HUES6 (cell line): ENCODE measurements around the gene HSDL1.

Experiments used
- H3K27ac ChIP-seq: 2 replicates; pipeline ENCODE4 v1.7.0; 2013; ENCODE audit warnings: low read depth, mild to moderate bottlenecking, low read length, inconsistent platforms
- H3K27me3 ChIP-seq: 2 replicates; pipeline ENCODE4 v1.6.1; 2013; ENCODE audit warnings: low read length; ENCODE audit not compliant: control insufficient read depth, insufficient read depth
- H3K36me3 ChIP-seq: 2 replicates; pipeline ENCODE4 v1.6.1; 2013; ENCODE audit warnings: low read length; ENCODE audit not compliant: control insufficient read depth, insufficient read depth
- H3K4me1 ChIP-seq: 2 replicates; pipeline ENCODE4 v1.6.1; 2013; ENCODE audit warnings: low read length; ENCODE audit not compliant: control insufficient read depth, insufficient read depth
- H3K4me3 ChIP-seq: 2 replicates; pipeline ENCODE4 v1.5.1; 2013; ENCODE audit warnings: low read depth, low read length
- H3K9ac ChIP-seq: one replicate; pipeline ENCODE4 v1.6.1; 2013; ENCODE audit warnings: mild to moderate bottlenecking, low read length
- H3K9me3 ChIP-seq: 2 replicates; pipeline ENCODE4 v1.6.1; 2013; ENCODE audit warnings: low read depth, low read length; ENCODE audit not compliant: control insufficient read depth, insufficient read depth

HSDL1 gene

DNA sequence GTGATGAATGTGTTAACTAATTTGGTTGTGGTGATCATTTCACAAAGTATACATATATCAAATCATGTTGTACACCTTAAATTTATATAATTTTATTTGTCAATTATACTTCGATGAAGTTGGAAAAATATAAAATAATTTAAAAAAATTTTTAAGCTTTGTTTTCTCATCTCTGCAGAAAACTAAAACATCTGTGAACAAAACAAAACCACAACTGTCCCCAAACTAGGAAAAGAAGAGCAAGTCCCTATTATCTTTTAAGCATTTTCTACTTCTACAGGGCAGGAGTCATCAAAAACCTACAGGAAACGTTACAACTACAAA lies 6.5 kb downstream of the HSDL1 start:
- no peaks in the 10 kb centered on the region for H3K9me3 ChIP-seq
- no peaks in the 10 kb centered on the region for H3K27me3 ChIP-seq
- peaks cover 39% of the 10 kb centered on the region for H3K4me1 ChIP-seq
- H3K27ac ChIP-seq, result no peak overlapping the region; the same call in 1 of the 2 replicates
- H3K36me3 ChIP-seq, result no peaks in the 10 kb centered on the region
- no peak overlapping the region for H3K9ac ChIP-seq
- H3K4me3 ChIP-seq, result no peak overlapping the region; the same call in 1 of the 2 replicates

DNA sequence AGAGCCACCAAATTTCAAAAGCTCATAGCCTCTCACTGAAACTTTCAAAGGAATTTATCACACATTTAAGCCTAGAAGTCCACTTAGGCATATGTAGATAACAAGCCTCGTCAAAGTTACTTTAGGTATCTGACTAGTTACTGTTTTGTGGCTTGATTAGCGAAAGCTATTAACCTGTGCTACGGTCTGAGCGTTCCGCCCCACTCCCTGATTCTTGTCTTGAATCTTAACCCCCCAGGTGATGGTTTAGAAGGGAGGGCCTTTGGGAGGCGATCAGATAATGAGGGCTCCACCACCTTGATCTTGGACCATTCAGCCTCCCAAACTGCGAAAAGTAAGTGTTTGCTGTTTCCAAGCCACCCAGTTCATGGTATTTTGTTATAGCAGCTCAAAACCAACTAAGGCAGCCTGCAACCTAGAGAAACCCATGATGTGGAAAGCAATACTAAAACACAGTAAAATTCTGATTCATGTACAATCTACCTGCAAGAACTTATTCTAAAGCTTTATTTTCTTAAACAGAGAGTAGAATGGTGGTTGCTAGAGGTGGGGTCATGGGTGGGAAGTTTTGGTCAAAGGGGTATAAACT lies 7.1 kb downstream of the HSDL1 start:
- Histone ChIP-seq H3K9me3 (no peaks in the 10 kb centered on the region), H3K27ac (no peak overlapping the region), H3K4me1 (peaks cover 39% of the 10 kb centered on the region), H3K27me3 (no peaks in the 10 kb centered on the region), H3K4me3 (no peak overlapping the region), H3K9ac (no peak overlapping the region), H3K36me3 (no peaks in the 10 kb centered on the region)

DNA sequence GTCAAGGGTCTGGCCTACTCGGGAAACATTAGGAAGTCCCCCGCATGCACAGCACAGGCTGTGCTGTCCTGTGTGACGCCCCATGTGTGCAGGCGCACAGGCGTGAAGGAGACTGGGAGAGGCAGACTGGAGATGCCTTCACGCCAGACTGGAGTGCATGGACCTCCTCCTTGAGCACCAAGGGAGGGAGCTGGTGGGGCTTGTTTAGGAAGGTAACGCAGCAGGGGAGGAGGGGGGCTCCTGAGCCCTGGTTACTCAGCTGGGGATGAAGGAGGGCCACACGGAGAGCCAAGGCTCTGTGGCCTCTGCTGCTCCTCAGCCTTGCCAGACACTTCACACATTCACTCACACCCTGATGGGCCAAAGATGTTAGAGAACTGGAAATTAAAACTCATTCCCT lies 7.7 kb downstream of the HSDL1 start:
- Histone ChIP-seq H3K27me3 (no peaks in the 10 kb centered on the region), H3K4me1 (peaks cover 39% of the 10 kb centered on the region), H3K36me3 (no peaks in the 10 kb centered on the region), H3K9ac (no peak overlapping the region), H3K27ac (no peak overlapping the region), H3K4me3 (no peak overlapping the region), H3K9me3 (no peaks in the 10 kb centered on the region)

DNA sequence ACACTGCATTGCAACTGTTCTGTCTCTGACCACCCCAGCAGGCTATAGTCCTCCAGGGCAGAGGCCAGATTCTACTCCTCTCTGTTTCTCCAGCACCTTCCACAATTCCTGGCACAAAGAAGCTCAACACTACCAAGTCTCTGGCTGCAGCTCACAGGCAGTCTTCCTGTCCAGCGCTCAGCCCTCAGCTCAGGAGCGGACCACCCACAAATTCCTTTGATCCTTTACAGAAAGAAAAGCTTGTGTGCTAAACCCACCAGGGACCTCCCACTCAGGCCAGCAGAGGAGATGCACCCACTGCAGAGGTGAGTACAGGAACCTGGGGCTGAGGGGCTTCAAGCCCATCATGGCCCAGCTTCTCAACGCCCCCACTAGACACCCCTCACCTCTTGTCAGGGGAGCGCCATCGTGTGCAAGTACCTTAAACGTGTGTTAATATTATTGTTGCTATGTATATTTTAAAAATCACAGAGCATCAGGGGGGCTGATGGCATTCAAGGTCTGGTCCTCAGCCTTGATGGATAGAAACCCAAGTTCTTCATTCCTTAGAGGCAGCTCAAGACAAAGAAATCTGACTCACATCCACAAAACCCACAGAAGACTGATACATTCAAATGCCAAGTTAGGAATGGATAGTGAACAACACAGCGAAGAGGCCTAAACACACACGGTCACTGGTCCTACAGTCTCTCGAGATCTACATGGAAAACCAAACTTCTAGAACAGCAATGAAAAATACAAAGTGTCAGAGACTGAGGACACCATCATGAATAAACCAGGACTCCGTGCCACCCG lies 8.4 kb downstream of the HSDL1 start:
- H3K9me3 ChIP-seq, result no peaks in the 10 kb centered on the region
- H3K4me3 ChIP-seq, result no peak overlapping the region
- no peaks in the 10 kb centered on the region for H3K27me3 ChIP-seq
- peaks cover 38% of the 10 kb centered on the region for H3K4me1 ChIP-seq
- no peak overlapping the region for H3K9ac ChIP-seq
- H3K36me3 ChIP-seq, result no peaks in the 10 kb centered on the region
- no peak overlapping the region for H3K27ac ChIP-seq

DNA sequence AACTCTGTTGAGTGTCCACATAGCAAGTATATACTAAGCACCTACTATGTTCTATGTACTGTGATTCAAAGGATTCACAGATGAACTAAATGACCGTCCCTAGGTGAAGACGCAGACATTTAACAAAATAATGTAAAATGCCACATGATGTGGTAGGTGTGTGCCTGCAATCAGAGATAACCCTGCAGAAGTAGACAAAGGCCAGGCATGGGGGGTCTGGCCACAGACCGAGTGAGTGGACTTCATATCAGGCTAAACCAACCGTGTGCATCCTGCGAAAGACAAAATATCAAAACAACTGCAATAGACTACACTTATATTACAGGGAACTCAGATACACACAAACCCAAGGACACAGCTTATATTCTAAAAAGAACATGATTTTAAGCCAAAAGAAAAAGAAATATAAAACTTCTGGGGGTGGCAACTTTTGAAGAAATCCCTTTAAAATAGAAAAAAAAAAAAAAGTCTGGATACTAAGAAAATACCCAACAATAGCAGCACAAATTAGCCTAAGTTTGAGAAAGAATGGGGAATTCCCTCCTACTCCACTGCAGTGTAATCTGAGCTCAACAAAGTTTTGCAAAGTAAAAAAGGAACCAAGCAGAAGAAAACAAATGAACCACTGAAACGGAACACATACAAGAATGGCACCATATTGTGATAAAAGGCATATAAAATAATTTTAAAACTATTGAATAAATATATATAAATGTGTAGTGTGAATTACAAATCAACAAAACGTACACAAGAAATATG lies 12.3 kb downstream of the HSDL1 start:
- Histone ChIP-seq H3K27ac (no peak overlapping the region), H3K4me1 (peaks cover 15% of the 10 kb centered on the region; the same call in 1 of the 2 replicates), H3K36me3 (peaks cover 28% of the 10 kb centered on the region), H3K9me3 (no peaks in the 10 kb centered on the region), H3K4me3 (no peak overlapping the region), H3K27me3 (no peaks in the 10 kb centered on the region), H3K9ac (no peak overlapping the region)

DNA sequence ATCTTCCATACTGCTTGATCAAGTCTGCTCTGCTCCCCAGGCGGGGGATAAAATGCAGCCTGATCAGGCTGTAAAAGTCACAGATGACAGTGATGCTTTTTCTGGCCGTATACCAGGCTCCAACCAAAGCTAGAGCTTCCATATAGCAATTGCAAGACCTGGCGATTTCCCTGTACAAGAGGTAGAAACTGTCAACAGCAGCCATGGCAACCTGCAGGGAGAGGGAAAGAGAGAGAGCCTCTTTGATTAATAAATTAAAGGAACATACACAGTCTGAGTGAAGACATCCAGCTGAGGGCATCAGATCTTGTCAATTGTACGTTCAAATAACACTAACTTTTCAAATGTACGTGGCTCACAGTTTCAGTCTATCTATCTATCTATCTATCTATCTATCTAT lies 13.9 kb downstream of the HSDL1 start:
- H3K9ac ChIP-seq, result no peak overlapping the region
- H3K4me3 ChIP-seq, result no peak overlapping the region
- no peaks in the 10 kb centered on the region for H3K9me3 ChIP-seq
- H3K27me3 ChIP-seq, result no peaks in the 10 kb centered on the region
- no peak overlapping the region for H3K27ac ChIP-seq
- peaks cover 2% of the 10 kb centered on the region; the same call in 1 of the 2 replicates for H3K4me1 ChIP-seq
- peaks cover 33% of the 10 kb centered on the region for H3K36me3 ChIP-seq

DNA sequence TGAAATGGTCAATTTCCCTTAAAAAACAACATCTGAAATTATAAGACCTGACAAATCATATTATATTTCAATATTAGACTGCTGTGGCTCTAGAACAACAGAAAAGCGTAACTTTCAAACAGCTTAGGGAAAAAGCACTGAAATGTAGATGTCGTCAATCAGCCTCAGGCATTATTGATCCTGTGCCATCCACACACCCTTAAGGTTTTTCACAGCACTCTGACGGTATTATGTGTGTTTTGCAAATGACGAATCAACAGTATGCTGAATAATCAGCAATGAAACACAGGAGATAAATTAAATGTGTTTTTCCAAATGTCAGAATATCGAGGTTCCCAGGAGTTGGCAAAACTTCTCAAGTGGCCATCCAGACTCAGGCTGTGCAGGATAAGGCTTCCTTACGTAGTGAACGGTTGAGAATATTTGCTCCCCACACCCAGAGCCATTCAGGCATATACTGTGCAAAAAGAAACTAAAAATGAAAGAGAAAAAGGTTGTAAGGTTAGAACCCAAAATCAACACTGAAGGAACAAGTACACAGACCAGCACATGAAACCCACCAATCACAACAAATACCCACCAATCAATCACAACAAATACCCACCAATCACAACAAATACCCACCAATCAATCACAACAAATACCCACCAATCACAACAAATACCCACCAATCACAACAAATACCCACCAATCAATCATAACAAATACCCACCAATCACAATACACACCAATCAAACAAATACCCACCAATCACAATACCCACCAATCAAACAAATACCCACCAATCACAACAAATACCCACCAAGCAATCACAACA lies 20.5 kb downstream of the HSDL1 start:
- Histone ChIP-seq H3K9ac (no peak overlapping the region), H3K27me3 (no peaks in the 10 kb centered on the region), H3K9me3 (no peaks in the 10 kb centered on the region), H3K27ac (no peak overlapping the region), H3K36me3 (peaks cover 47% of the 10 kb centered on the region), H3K4me1 (no peaks in the 10 kb centered on the region), H3K4me3 (no peak overlapping the region)

DNA sequence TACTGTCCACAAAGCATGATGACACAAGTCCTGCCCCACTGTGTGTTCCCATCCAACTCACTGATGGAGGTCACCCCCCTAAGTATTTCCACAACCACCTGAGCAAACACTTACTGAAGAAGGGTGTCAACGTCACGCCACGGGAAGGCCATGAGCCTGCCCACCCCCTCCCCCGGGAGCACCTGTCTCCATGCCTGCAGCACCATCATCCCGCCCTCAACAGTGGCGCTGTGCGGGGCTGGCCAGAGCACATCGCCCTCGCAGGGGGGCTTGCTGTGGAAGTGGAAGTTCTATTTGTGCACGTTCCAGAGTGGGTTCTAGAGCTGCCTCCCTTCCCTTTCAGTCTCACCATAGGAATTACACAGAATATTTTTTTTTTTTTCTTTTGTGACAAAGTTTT lies 24.0 kb downstream of the HSDL1 start:
- H3K27ac ChIP-seq, result no peak overlapping the region
- H3K9ac ChIP-seq, result no peak overlapping the region
- H3K27me3 ChIP-seq, result no peaks in the 10 kb centered on the region
- no peak overlapping the region for H3K4me3 ChIP-seq
- no peaks in the 10 kb centered on the region for H3K9me3 ChIP-seq
- peaks cover 30% of the 10 kb centered on the region for H3K36me3 ChIP-seq
- peaks cover 4% of the 10 kb centered on the region; the same call in 1 of the 2 replicates for H3K4me1 ChIP-seq

DNA sequence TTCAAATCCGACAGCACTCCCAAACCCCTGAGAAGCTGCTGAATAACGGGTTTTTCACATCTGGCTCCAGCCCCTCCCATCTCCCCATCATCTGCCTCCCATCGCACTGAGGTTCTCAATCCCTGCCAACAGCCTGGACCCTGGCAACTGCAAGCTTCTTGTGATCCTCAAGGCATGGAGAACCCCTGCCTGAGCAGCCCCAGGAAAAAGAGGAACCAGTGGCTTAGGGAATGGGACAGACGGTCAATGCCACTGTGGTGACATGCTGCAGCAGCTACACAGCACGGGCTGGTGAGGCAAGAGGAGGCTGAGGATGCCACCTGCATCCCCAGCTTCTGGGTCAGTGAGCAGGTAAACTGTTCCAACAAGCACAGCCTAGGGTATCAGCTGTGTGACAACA lies 25.0 kb downstream of the HSDL1 start:
- H3K27ac ChIP-seq, result no peak overlapping the region
- peaks cover 29% of the 10 kb centered on the region for H3K36me3 ChIP-seq
- no peak overlapping the region for H3K9ac ChIP-seq
- H3K4me1 ChIP-seq, result peaks cover 7% of the 10 kb centered on the region; the same call in 1 of the 2 replicates
- H3K4me3 ChIP-seq, result no peak overlapping the region
- H3K27me3 ChIP-seq, result no peaks in the 10 kb centered on the region
- H3K9me3 ChIP-seq, result no peaks in the 10 kb centered on the region

DNA sequence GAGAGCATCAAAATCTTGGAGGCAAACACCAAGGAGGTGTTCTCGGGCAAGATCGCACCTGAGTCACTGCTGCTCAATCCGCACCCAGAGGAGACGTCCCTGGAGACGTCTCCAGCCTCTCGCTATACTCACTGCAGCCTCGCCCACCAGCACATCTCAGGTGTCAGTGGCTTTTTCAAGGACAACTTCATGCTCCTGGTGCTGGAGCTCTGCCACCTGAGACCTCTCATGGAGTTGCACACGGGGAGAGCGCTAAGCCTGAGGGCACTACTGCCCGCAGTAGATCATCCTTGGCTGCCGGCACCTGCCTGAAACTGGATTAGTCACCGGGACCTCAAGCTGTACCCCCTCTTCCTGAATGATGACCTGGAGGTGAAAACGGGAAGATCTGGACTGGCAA lies 25.6 kb downstream of the HSDL1 start:
- Histone ChIP-seq H3K9me3 (no peaks in the 10 kb centered on the region), H3K4me1 (peaks cover 7% of the 10 kb centered on the region; the same call in 1 of the 2 replicates), H3K27ac (no peak overlapping the region), H3K4me3 (no peak overlapping the region), H3K9ac (no peak overlapping the region), H3K36me3 (peaks cover 27% of the 10 kb centered on the region), H3K27me3 (no peaks in the 10 kb centered on the region)
